Activated CD8-positive, alpha-beta memory T cell treated with anti-CD3 and anti-CD28 coated beads, Interleukin-2, amount 50 U/mL, for 24 hours (primary cell): Measurements from ENCODE around the gene ZGRF1.
"Not testable (repeated sequence)": the region's sequence is repeated elsewhere in the genome, so short reads cannot be mapped to it uniquely, and the experiment has no call there.

Experiments used
- DNase-seq: peaks from one replicate; pipeline ENCODE4 v3.0.0-alpha.2; 2020; ENCODE audit errors: extremely low read depth

The ZGRF1 gene

GRCh38 chr4:112516066-112516470 is 120.6 kb downstream of the ZGRF1 start, which contains the start of gene NEUROG2:
Gene NEUROG2 (minus strand): TSS chr4:112516180. CDS start chr4:112515475, 705 bp downstream.
- no peak for DNase-seq

GRCh38 chr4:112515198-112516065 is 121.3 kb downstream of the ZGRF1 start:
- DNase-seq, result no peak

GRCh38 chr4:112514647-112515197 is 122.0 kb downstream of the ZGRF1 start:
- no peak for DNase-seq

DNA sequence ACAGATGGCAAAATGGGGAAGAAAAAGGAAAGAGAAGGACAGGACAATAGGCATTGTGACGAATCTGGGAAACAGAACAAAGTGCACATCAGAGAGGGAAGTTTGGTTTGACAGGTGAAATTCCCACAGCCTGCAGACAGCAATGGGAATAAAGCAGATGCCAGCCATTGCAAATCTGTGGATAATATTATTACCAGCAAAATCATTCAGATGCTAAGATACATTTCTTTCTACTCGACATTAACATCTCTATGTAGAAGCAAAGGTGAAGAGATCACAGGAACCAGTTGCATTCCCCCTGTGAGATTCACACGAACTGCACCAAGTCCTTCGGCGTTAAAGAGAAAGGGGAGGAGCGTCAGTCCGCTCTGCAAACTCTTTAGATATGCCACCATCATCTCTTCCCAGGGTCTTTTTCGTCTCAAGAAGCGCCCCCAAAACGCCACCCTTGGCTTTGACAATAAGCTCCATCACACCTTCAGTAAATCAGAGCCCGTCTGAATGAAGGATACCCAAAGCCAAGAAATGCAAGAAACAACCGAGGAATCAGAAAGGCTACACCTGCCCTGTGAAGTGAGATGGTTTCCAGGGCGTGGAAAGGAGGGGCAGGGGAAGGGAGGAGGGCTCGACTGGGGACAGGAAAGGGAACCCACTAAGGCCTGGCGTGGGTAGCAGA is 122.6 kb downstream of the ZGRF1 start:
- no peak for DNase-seq

DNA sequence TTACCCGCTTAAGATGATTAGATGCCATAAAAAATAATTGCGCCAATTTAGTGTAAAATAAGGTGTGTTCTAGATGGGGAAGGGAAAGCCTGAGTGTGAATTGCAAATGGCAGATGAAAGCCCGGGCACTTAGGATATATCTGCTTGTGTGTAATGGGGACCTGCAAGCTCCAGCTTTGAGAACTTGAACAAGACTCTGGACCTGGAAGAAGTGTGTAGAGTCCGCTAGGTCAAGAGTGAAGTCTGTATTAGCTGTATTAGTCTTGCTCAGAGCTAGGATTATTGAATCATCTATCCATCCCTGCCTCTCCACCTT is 124.9 kb downstream of the ZGRF1 start:
- DNase-seq, result no peak

DNA sequence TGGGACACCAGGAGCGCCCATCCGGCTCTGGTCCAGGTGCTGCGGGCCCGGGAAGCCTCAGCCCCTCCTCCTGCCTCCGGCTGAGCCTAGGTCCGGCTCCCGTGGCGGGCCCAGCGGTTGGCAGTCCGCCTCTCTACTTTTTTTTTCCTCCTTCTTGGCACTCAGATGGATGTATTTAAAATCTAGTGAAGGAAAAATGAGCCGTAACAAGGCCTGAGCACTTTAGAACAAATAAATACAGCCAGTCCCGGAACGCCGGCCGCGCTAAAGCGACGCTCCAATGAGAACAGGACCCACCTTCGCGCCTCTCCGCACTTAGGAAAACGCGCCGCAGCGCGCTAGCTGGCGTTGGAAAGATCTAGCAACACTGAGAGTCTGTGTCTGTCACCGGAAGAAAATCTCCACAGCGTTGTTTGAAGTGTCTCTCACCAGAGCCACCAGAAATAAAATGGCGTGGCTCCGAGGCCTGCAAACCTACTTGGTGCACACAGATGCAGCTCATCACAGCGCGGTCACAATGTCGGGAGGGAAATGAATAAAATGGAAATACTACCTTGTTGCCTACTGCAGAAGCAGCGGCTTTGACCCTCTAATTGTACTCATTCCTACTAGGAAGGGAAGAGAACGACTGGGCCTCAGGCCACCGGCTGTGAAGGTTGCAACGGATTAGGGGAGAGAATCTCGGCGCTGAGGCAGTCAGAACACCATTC is 125.5 kb downstream of the ZGRF1 start:
- DNase-seq, result no peak

DNA sequence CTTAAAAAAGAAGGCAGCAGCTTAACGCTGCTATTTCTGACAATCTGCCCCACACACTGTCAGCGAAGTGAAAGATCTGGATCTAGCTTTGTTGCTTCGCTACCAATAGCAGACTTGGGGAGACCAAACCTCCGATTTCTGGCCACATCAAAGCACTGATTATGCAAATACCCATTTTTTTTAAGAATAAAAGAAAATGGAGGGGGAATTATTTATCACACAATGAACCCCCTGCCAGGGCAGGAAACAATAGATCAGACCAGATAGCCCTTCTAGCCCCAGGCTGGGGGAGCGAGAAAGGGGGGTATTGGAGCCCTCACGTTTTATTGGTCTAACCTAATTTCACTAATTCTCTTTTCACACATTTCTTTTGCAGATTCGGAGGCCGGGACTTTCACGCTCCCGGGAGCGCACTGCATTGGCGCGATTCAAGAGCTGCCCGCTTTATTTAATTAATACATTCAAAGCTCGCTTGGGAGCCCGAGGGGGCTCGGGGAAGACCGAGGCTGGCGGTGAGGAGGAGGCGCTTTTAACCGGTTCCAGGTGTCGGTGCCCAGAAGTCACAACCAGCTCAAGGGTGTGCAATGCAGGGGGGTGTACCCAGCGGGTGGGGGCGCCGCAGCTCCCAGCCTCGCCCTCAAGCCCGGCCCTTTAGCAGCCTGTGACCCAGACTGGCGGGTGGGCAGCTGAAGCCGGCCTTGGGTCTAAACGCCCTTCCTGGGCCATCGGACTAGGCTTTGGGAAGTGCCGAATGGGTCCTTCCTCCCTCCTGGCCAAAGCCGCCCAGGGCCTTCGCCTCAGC is 126.2 kb downstream of the ZGRF1 start:
- DNase-seq, result no peak

DNA sequence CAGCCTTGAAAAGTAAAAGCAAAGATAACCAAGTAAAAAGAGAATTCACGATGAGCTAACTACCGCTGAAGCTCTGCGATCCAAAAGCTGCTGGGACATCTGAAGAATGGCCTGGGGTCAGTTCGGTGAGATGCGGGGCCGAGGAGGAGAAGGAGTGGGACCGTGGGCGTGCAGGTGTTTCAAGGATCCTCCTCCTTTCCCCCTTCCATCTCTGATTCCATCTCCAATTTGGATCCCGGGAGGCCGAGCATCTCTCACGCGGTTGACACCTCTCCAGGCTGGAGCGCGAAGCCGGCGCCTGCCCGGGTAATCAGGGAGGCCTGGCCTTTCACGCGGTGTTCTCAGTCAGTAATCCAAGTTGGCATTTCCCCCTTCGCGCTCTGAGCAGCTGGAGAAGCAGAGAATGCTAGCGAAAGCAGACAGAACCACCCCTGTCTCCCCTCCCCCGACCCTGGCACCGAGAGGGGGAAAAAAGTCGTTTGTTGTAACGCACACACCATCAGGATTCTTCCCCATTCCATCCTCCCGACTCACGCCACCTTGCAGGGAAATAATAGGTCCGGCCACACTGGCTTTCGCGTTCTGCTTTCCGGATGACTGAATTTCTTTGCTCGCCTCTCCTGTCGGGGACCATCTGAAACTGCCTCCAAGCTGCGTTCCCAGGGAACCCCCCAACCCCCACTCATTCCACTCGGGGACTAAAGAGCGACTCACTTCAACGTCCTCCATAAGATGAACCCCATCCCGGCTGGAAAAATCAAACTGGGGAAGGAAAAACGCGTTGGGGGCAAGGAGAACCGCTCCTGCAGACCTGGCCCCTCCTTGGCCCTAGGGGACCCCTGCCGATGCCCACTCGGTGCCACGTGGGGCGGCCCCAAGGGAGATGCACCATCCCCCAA is 127.2 kb downstream of the ZGRF1 start:
- no peak for DNase-seq

DNA sequence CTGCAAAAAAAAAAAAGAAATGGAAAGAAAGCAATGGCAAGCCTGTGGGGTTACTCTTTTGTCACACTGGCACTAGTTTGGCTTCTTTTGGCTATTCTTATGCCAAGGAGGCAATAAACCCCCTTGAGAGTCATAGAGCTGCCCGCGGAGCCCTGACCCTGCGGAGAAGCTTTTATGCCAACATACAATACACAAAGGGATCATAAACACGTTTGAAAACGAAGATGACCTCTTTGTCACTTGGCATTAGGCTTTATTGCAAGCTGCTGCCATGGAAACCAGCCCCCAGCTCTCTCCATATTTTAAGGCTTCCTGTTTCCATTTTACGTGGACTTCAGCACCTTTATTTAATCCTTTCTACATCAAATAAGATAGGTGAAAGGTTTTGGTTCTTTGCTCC is 128.4 kb downstream of the ZGRF1 start:
- DNase-seq, result no peak

DNA sequence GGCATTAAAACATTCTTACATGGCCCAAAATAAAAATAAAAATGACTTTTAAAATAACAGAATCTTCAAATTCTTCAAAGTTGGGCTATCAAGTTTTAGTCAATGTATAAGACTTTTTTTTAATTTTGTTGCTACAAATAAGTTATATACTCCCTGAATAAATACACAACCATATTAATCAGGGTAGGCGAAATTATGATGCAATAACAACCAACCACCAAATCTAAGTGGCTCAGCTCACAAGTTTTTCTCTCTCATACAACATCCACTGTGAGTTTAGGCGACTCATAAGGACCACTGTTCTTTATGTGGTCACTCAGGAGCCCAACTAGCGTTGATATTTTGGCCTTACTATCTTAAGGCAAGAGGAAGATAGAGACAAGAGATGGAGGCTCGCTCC is 131.9 kb downstream of the ZGRF1 start:
- no peak for DNase-seq

- no peak for DNase-seq
Measured at GRCh38 chr4:112502871-112503270, 133.8 kb downstream of the ZGRF1 start.

- no peak for DNase-seq
Measured at GRCh38 chr4:112492321-112492720, 144.4 kb downstream of the ZGRF1 start.

DNA sequence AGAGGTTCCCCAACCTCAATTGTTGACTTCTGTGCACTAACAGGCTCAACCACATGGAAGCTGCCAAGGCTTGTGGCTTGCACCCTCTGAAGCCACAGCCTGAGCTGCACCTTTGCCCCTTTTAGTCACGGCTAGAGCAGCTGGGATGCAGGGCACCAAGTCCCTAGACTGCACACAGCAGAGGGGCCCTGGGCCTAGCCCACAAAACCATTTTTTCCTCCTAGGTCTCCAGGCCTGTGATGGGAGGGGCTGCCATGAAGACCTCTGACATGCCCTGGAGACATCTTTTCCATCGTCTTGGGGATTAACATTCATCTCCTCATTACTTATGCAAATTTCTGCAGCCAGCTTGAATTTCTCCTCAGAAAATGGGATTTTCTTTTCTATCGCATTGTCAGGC is 145.9 kb downstream of the ZGRF1 start:
- DNase-seq, result not testable (repeated sequence)
